Mesodermal cell (in vitro differentiated cells): ENCODE measurements around the gene CPA2. TPM values are rescaled to one million over a fixed set of nuclear protein-coding genes. Genes with fewer than 3 reads are reported as not detected.
"Not testable (repeated sequence)": the region's sequence is repeated elsewhere in the genome, so short reads cannot be mapped to it uniquely, and the experiment has no call there.

Experiments
- H3K27ac ChIP-seq: 2 replicates; pipeline ENCODE4 v1.7.0; 2013; ENCODE audit warnings: mild to moderate bottlenecking, low read depth, low read length, moderate library complexity; ENCODE audit not compliant: severe bottlenecking
- H3K36me3 ChIP-seq: 2 replicates; pipeline ENCODE4 v1.7.1; 2013; ENCODE audit warnings: mild to moderate bottlenecking, low read length, moderate library complexity; ENCODE audit not compliant: control insufficient read depth, insufficient read depth
- H3K4me1 ChIP-seq: one replicate; pipeline ENCODE4 v1.7.1; 2013; ENCODE audit warnings: mild to moderate bottlenecking, low read length; ENCODE audit not compliant: insufficient read depth, control insufficient read depth, poor library complexity, severe bottlenecking
- H3K4me3 ChIP-seq: 2 replicates; pipeline ENCODE4 v1.7.0; 2013; ENCODE audit warnings: low read length, control low read depth, mild to moderate bottlenecking; ENCODE audit not compliant: insufficient read depth, poor library complexity, severe bottlenecking; ENCODE audit errors: extremely low read depth
- H3K9me3 ChIP-seq: 2 replicates; pipeline ENCODE4 v1.7.1; 2013; ENCODE audit warnings: mild to moderate bottlenecking, low read length, moderate library complexity; ENCODE audit not compliant: control insufficient read depth
- WGBS, 2 experiments: methylation state at CpG; one replicate each; pipeline ENCODE4 v1.1.5; 2013; ENCODE audit warnings: missing lambda C conversion rate in 2 of 2; ENCODE audit not compliant: insufficient coverage in 2 of 2; 5-methylcytosine and 5-hydroxymethylcytosine counted together
- polyA plus RNA-seq, 2 experiments: library from polyadenylated mRNA; stranded (reverse); fragments of 50-300 nt; gene quantifications; one replicate each; pipeline ENCODE4 v1.2.3, GENCODE V29; 2013

Gene CPA2
- polyA plus RNA-seq (2013, experiment 1 of 2) = 0.26 TPM
- 0.61 TPM for polyA plus RNA-seq (2013, experiment 2 of 2)

DNA sequence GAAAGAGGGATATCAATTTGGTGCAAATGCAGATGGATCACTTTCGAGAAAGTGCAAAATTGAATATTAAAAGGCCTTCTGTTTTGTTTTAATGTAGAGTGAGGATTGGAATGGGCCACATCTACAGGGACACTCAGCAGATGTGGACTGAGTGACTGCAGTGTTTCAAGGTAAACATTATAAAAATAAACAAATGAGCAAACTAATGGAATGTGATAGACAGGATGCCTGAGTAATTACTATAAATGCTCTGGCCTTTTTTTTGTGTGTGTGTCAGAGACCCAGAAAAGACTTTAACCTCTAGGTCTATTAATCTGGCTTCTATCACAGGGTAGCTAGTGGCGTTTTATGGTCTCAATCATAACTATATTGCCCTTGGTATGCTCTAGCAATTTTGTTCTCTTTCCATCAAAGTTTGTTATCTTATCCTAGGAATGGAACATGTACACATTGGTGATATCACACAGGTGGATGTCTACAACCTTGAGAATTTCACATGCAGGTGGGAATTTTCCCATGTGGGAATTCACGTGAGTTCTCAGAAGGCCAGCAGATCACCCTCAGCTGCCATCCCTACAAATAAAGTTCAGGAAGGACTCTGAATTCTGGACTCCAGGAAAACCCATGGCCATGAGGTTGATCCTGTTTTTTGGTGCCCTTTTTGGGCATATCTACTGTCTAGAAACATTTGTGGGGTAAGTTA lies at the start of gene CPA2:
CPA2 (plus strand) TSS at position 606 of the 703 bp plus-strand sequence; CDS start at position 625, 19 bp downstream.
- Histone ChIP-seq H3K36me3 (no peaks in the 10 kb centered on the region), H3K4me1 (peaks cover 11% of the 10 kb centered on the region), H3K4me3 (no peak within 1 kb of the TSS), H3K27ac (no peak within 1 kb of the TSS), H3K9me3 (no peaks in the 10 kb centered on the region)
- WGBS, 2 experiments = 100% methylated on average over 1 to 2 of the region's 3 CpGs

DNA sequence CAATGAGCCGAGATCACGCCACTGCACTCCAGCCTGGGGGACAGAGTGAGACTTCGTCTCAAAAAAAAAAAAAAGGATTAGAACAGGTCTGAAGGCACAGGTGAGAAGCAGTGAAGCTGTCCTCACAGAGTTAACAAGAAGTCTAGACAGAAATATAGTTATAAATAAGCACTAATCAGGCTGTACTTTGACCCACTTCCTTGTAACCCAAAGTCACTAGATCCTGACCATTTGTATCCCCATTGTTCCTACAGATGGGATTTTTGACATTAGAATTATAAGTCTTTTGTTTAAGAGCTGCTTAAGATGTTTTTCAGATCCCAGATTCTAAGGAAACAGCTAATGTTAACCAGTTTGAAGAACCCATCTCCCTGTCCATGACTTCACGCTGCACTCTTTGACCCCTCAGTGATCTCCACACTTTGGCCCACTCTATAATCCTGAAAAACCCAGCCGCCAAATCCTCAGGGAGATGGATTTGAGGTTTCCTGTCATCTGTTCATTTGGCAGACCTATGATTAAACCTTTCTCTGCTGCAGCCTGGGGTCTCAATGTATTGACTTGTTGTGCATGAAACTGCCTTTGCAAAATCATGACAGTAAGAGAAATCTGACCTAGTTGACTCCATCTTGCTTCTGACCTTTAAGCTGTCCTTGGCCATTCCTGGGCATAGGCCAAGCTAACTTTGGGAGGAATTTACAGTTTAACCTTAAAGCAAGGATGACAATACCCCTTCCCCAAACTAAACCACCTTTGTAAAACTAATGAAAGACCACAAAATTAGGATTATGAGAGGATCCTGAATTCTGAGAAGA lies 47.6 kb upstream of the CPA2 start:
- 98 to 100% methylated on average over 2 to 5 of the region's 5 CpGs for WGBS, 2 experiments

DNA sequence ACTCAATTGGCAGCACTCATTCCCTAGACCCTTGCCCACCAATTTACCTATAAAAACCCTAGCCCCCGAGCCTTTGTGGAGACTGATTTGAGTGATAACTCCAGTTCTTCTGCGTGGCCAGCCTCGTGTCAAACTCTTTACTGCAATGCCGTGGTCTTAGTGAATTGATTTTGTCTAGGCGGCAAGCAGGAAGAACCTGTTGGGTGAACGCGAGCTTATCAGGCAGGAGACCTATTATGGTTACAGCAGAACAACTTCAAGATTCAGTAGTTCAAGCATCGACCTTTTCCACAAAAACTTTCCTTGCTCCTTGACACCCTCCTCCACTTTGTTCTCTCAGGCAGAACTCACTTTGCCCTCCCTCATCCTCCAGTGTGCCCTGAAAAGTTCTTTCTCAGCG lies 46.8 kb upstream of the CPA2 start:
- Histone ChIP-seq H3K27ac (no peak overlapping the region), H3K4me3 (no peak overlapping the region), H3K9me3 (peaks cover 5% of the 10 kb centered on the region), H3K4me1 (no peaks in the 10 kb centered on the region), H3K36me3 (no peaks in the 10 kb centered on the region)
- 92 to 97% methylated on average over 5 to 9 of the region's 9 CpGs for WGBS, 2 experiments

More for the DNA sequence above, 47.6 kb upstream of the CPA2 start:
- H3K9me3 ChIP-seq = peaks cover 5% of the 10 kb centered on the region
- H3K4me3 ChIP-seq = no peak overlapping the region
- H3K27ac ChIP-seq = no peak overlapping the region
- H3K4me1 ChIP-seq = no peaks in the 10 kb centered on the region
- no peaks in the 10 kb centered on the region for H3K36me3 ChIP-seq

DNA sequence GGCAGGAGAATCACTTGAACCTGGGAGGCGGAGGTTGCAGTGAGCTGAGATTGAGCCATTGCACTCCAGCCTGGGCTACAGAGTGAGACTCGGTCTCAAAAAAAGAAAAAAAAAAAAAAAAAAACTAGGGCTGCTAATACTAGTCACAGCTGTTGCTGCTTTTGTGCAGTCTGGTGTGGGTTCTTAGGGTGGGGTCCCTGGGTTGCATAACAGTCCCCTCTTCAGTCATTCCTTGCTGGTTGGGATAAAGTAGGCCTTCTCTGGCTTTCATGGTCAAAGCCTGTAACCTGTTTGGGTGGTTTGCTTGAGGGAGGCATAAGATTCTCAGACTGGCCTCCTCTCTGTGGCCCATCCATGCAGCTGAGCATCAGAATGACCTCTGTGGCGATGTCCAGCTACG lies 44.9 kb upstream of the CPA2 start:
- 86 to 97% methylated on average over 3 to 4 of the region's 4 CpGs for WGBS, 2 experiments
- no peak overlapping the region for H3K4me3 ChIP-seq
- peaks cover 12% of the 10 kb centered on the region for H3K9me3 ChIP-seq
- no peaks in the 10 kb centered on the region for H3K36me3 ChIP-seq
- H3K4me1 ChIP-seq = no peaks in the 10 kb centered on the region
- H3K27ac ChIP-seq = no peak overlapping the region

DNA sequence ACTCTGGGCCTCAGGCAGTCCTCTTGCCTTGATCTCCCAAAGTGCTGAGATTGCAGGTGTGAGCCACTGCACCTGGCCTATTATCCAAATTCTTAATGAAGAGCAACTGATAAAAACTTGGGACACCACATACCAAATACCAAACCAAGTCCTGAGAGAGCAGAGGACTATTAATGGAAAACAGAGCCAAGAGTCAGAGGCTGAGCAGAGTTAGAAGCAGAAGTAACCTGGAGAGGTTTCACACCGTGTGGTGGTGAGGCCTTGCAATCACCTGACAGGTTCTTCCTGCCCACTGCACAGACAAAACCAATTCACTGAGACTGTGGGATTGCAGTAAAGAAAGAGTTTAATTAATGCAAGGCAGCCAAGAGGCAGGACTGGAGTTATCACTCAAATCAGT lies 43.0 kb upstream of the CPA2 start:
- Histone ChIP-seq H3K4me1 (no peaks in the 10 kb centered on the region), H3K9me3 (peaks cover 12% of the 10 kb centered on the region), H3K4me3 (no peak overlapping the region), H3K27ac (no peak overlapping the region), H3K36me3 (no peaks in the 10 kb centered on the region)
- 100% methylated on average over 1 of the region's 1 CpG; no CpG with 5 or more reads in 1 of the 2 experiments for WGBS, 2 experiments

DNA sequence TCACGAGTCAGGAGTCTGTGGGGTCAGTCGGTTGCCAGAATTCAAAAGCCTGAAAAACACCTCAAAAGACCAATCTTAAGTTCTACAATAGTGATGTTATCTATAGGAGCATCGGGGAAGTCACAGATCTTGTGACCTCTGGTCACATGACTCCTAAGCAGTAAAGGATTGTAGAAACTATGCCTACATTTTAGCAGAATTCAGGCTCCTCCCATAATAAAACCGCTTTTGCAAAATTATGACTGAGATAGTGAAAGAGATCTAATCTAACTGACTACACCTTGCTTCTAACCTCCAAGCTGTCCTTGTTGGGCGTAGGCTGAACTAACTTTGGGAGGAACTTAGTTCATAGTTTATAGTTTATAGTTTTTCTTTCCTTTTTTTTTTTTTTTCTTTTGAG lies 42.5 kb upstream of the CPA2 start:
- H3K36me3 ChIP-seq = no peaks in the 10 kb centered on the region
- no peak overlapping the region for H3K27ac ChIP-seq
- no peaks in the 10 kb centered on the region for H3K4me1 ChIP-seq
- H3K9me3 ChIP-seq = peaks cover 12% of the 10 kb centered on the region
- 67 to 71% methylated on average over 1 of the region's 5 CpGs for WGBS, 2 experiments
- H3K4me3 ChIP-seq = no peak overlapping the region

DNA sequence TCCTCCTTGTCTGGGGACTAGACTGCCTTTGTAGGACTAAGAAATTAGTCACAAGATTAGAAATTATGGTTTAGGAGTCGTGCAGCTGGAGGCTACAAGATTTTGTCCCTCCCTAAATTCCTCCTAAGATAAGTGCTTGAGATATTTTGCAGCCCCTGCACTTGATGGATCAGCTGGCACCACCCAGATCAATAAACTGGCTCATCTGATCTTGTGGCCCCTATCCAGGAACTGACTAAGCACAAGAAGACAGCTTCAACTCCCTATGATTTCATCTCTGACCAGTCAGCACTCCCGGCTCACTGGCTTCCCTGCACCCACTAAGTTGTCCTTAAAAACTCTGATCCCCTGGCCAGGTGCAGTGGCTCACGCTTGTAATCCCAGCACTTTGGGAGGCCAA lies 41.7 kb upstream of the CPA2 start:
- WGBS, 2 experiments = 84 to 96% methylated on average over 3 of the region's 3 CpGs
- H3K36me3 ChIP-seq, H3K9me3 ChIP-seq, H3K4me1 ChIP-seq, H3K27ac ChIP-seq, H3K4me3 ChIP-seq: not testable (repeated sequence)

DNA sequence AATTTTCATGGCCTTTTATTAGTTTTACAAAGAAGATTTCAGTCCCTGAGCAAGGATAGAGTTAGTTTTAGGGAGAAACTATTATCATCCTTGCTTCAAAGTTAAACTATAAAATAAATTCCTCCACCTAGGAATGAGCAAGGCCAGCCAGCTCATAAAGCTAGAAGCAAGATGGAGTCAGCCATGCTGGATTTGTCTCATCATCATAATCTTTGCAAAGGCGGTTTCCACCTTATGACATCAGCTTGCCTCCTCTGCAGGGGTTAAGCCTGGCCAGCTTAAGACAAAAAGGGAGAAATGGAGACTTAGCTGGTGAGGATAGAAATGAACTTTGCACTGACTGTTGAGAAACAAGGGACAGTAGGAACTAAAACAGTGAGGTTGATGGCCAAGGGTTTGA lies 40.3 kb upstream of the CPA2 start:
- no peaks in the 10 kb centered on the region for H3K36me3 ChIP-seq
- WGBS, 2 experiments = 100% methylated on average over 1 of the region's 1 CpG
- H3K4me1 ChIP-seq = no peaks in the 10 kb centered on the region
- H3K4me3 ChIP-seq = no peak overlapping the region
- H3K9me3 ChIP-seq = peaks cover 7% of the 10 kb centered on the region
- H3K27ac ChIP-seq = no peak overlapping the region

DNA sequence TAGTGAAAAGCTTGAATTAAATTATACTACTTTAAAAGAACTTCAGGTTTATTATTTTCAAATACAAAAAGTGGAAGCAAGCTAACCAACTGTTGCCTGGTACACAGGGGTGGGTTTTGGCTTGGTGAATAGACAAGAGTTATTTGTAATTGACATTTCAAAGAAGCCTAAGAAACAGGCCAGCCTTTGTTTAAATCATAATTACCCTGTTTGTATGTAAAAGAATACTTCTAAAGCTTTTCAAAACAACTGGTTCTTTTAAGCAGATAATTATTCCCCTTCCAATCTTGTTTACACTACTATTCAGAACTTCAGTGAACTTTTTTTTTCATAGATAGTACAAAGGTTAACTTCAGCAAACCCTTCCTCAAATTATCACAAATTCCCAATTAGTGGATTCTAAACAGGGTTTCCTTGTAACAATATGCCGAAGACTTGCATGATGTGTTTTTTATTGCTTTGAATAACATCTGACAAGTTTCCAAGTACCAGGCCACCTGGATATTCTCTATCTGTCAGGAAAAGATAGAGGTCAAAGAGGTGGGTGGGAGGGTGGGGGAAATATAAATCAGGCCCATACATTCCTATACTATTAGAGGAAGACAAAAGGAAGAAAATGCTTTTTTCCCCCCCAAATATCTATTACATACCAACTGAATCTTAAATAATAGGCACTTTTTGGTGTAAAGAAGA lies 38.6 kb upstream of the CPA2 start:
- H3K27ac ChIP-seq = no peak overlapping the region
- peaks cover 7% of the 10 kb centered on the region for H3K9me3 ChIP-seq
- WGBS, 2 experiments = no CpG with 5 or more reads among the region's 1 CpG

DNA sequence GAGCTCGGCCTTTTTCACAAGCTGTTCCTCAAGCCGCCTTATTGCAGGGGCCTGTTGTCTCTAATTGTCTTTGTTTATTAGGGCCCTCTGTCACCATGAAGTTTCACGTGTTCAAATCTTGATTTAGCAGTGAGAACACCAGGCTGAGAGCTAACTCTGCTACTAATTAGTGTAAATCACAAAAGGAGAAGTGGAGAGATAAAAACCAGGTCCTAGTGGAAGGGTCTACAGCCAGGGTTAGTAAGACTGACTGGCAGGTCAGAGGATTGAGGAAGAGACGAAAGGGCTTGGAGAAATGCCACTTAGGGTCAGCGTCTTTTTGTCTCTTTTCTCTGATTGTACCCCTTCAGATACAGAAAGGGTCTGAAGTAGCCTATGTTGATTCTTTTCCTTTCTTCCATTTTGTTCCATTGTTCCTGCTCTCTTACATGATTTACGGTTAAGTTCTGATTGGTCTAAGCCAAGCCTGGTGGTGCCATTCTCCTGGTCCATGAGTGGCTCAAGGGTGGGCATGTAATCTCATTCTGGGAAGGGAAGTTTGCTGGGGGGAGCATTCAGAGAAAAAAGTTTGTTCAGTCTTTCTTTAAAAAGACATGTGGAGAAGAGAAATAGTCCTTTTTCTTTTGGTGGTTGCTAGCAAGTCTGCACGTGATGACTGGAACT lies 37.7 kb upstream of the CPA2 start:
- no peaks in the 10 kb centered on the region for H3K36me3 ChIP-seq
- peaks cover 7% of the 10 kb centered on the region for H3K9me3 ChIP-seq
- WGBS, 2 experiments = 83 to 94% methylated on average over 4 to 5 of the region's 7 CpGs
- no peaks in the 10 kb centered on the region for H3K4me1 ChIP-seq
- no peak overlapping the region for H3K4me3 ChIP-seq
- H3K27ac ChIP-seq = peak overlapping the region; percentile 26

More for the DNA sequence above, 38.6 kb upstream of the CPA2 start:
- Histone ChIP-seq H3K36me3 (no peaks in the 10 kb centered on the region), H3K4me1 (no peaks in the 10 kb centered on the region), H3K4me3 (no peak overlapping the region)
